ENCODE measurements around the gene BACH1.
"Not testable (repeated sequence)": the region's sequence is repeated elsewhere in the genome, so short reads cannot be mapped to it uniquely, and the experiment has no call there.

The BACH1 gene

DNA sequence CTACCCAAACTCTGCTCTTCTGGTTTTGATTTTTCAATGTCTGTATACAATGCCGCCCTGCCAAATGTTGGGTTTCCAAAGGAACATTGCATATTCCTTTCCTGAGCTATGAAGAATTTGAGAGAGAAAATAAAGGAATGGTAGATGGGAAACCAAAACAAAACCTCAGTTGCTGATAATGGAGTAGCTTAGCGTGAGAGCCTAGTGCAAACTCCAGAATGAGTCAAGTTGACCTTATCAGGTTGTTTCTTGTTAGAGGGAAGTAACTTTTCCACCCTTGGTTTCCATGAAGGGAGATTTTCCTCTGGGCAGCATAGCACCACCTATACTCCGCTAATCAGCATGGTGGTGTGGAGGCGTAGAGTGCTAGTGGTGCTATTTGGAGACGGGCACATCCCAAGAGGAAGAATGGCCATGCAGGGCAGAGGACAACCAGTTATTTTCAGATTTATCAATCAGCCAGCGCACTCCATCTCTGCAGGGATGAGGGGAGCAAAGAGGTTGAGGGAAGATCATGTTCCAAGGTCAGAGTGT, 51.6 kb downstream of the BACH1 start:
- DNase-seq: no peak

DNA sequence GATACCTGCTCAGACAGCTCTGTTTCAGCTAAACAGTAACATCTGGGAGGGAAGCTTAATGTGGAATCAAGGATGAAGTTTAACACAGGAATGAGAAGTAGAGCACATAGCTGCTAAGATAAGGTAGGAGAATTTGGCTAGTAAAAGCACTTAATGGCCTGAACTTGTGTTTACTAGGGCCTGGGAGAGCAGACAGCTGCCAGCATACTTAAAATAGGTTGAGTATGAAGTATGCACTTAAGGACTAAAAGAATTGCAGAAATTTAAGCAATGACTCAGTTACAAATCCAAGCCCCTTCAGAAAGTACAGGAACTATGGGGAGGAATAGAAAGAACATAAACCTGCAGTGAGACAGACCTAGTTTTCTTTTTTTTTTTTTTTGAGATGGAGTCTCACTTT, 53.0 kb downstream of the BACH1 start:
- DNase-seq: no peak

DNA sequence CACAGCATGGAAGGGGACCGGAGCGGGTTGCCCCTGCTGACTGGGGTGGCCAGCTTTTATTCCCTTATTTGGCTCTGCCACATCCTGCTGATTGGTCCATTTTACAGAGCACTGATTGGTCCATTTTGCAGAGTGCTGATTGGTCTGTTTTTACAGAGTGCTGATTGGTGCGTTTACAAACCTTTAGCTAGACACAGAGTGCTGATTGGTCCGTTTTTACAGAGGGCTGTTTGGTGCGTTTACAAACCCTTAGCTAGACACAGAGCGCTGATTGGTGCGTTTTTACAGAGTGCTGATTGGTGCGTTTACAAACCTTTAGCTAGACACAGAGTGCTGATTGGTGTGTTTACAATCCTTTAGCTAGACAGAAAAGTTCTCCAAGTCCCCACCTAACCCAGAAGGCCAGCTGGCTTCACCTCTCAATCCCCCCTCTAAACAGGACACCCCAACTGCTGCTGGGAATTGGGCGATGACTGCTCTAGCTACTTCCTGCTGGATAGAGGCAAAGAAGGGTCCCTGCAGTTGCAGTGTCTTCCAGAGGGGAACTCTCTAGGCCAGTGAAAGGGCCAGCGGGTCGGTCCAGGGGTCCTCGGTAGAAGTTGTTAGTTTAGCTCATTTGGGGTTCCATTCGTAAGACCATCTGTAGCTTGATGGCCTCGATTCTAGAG, 56.5 kb downstream of the BACH1 start:
- not testable (repeated sequence) for DNase-seq

- DNase-seq: not testable (repeated sequence)
Observed at GRCh38 chr21:29356291-29356690, 57.6 kb downstream of the BACH1 start.

- DNase-seq: not testable (repeated sequence)
Observed at GRCh38 chr21:29356810-29357209, 58.1 kb downstream of the BACH1 start.

- DNase-seq: no peak
Observed at GRCh38 chr21:29359718-29360117, 61.0 kb downstream of the BACH1 start.

GRCh38 chr21:29360799-29361765, 62.4 kb downstream of the BACH1 start:
- no peak for DNase-seq

- DNase-seq: no peak
Observed at GRCh38 chr21:29362758-29363157, 64.0 kb downstream of the BACH1 start.

GRCh38 chr21:29365661-29366265, 67.0 kb downstream of the BACH1 start:
- no peak for DNase-seq

GRCh38 chr21:29366532-29366931, 67.8 kb downstream of the BACH1 start:
- no peak for DNase-seq

- DNase-seq: no peak
Observed at GRCh38 chr21:29367335-29367734, 68.6 kb downstream of the BACH1 start.

DNA sequence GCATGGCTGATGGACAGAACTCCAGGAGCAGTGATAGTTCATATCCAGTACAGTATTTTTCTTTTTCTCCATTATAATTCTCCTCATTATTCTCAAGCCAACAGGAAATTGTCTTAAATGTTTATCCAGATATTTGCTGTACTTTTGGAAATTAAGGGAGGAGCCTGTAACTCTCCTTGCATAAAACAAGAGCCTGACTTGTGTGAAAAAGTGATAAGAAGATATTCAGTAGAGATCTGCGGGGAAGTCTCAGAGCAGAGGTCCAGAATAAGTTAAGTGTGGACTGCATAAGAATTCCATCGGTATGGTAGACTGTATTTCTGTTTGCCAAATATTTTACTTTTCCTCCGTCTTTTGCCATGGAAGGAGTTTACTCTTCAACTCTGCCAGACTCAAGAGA, 70.2 kb downstream of the BACH1 start:
- no peak for DNase-seq

- peak; percentile 36 for DNase-seq
Observed at GRCh38 chr21:29371464-29371863, 72.7 kb downstream of the BACH1 start.

- DNase-seq: peak; percentile 45
Observed at GRCh38 chr21:29372063-29372802, 73.5 kb downstream of the BACH1 start.

DNA sequence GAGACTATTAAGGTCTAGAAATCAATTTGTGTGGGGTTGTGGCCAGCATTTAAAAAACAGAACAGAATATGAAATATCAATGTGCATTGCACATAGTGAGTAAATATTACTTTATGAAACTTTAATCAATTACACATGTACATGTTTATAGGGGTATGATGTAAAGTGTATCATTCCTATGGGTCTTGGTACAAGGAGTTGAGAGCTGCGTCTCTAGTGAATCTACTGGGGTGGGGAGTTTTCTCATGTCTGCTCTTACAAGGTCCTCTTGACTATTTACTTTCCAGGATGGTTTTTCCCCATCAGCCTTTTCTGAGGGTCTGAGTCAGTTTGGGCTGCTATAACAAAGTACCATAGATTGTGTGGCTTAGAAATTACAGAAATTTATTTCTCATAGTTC, 75.8 kb downstream of the BACH1 start:
- no peak for DNase-seq

DNA sequence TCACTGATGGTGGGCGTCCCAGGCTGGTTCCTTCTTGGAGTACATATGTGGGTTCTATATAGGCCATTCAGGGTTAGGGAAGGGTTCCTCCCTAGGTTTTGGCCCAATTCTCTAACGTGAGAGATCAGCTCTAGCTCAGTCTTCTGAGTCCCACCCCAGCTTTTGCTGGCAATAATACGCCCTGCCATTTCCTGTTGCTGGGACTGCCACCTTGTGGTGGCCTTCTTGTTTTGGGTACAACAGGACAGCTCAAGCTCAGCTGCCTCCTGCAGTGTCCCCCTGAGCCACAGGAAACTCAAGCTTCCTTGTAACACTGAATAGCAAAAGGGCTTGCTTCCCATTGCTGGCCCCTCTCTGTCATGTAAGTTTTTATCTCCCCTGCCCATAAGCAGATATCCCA, 77.8 kb downstream of the BACH1 start:
- DNase-seq: peak; percentile 67

- no peak for DNase-seq
Observed at GRCh38 chr21:29377266-29377665, 78.5 kb downstream of the BACH1 start.

GRCh38 chr21:29378832-29379231, 80.1 kb downstream of the BACH1 start:
- no peak for DNase-seq

- no peak for DNase-seq
Observed at GRCh38 chr21:29379517-29380054, 80.9 kb downstream of the BACH1 start.

DNA sequence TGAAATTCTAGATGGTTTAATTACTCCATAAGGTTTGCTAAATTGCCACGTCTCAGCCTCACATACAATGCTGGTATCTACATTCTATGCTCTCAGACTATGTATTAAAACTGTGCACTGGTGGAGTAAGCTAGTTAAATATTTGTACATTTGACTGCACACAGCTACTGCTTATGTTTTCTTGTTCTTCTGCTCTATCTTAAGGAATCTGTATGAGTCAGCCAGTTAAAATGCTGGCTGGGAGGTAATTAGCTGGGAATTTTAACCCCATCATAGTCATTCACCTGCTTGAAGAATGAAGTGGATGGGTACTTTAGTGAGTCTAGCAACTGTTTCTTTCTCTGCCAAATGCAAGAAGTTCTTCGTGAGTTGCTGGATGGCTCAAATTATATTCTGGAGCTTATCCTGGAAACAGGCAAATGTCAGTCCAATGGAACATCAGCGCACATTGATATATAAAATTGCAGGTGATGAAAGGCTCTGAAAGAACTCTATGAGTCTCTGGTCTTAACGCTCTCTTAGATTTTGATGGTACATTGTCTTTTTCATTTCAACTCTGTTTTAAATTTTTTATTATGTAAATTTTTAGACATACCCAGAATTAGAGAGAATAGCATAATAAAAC, 83.4 kb downstream of the BACH1 start:
- DNase-seq: no peak

GRCh38 chr21:29384683-29385359, 86.1 kb downstream of the BACH1 start:
- no peak for DNase-seq

Data from stimulated activated CD8-positive, alpha-beta memory T cell treated with anti-CD3 and anti-CD28 coated beads, Interleukin-4, amount 100 ng/mL, for 48 hours (primary cell).